NCI-H1694 treated with DMSO at 0.1 percent for 48 hours (cell line): ENCODE measurements around the gene ADGRL2.

Source experiments
- DNase-seq: peaks from one replicate; lab custom pipeline; 2025; lab: John Stamatoyannopoulos, UW

ADGRL2 gene

GRCh38 chr1:81907575-81907974, 106.8 kb downstream of the ADGRL2 start:
- no peak for DNase-seq

- DNase-seq = no peak
Observed at GRCh38 chr1:81912383-81912782, 111.6 kb downstream of the ADGRL2 start.

- no peak for DNase-seq
Observed at GRCh38 chr1:81915937-81916336, 115.2 kb downstream of the ADGRL2 start.

- no peak for DNase-seq
Observed at GRCh38 chr1:81920245-81920740, 119.6 kb downstream of the ADGRL2 start.

- no peak for DNase-seq
Observed at GRCh38 chr1:81920886-81921285, 120.2 kb downstream of the ADGRL2 start.

GRCh38 chr1:81921344-81921743, 120.6 kb downstream of the ADGRL2 start:
- no peak for DNase-seq

- DNase-seq = no peak
Observed at GRCh38 chr1:81921851-81922462, 121.2 kb downstream of the ADGRL2 start.

- DNase-seq = no peak
Observed at GRCh38 chr1:81922955-81923354, 122.2 kb downstream of the ADGRL2 start.

GRCh38 chr1:81929106-81929505, 128.4 kb downstream of the ADGRL2 start:
- DNase-seq = no peak

- DNase-seq = no peak
Observed at GRCh38 chr1:81936853-81937252, 136.1 kb downstream of the ADGRL2 start.

- no peak for DNase-seq
Observed at GRCh38 chr1:81937791-81938450, 137.2 kb downstream of the ADGRL2 start.

- peak; percentile 12 for DNase-seq
Observed at GRCh38 chr1:81948495-81948894, 147.8 kb downstream of the ADGRL2 start.

- DNase-seq = peak; percentile 35
Observed at GRCh38 chr1:81949421-81949820, 148.7 kb downstream of the ADGRL2 start.

- DNase-seq = peak; percentile 38
Observed at GRCh38 chr1:81950037-81950436, 149.3 kb downstream of the ADGRL2 start.

GRCh38 chr1:81950591-81951244, 150.0 kb downstream of the ADGRL2 start:
- peak; percentile 17 for DNase-seq

- DNase-seq = no peak
Observed at GRCh38 chr1:81954534-81955020, 153.8 kb downstream of the ADGRL2 start.

GRCh38 chr1:81967951-81968350, 167.2 kb downstream of the ADGRL2 start:
- no peak for DNase-seq

GRCh38 chr1:81970416-81970815, 169.7 kb downstream of the ADGRL2 start:
- no peak for DNase-seq

- no peak for DNase-seq
Observed at GRCh38 chr1:81974222-81974841, 173.6 kb downstream of the ADGRL2 start.

- DNase-seq = no peak
Observed at GRCh38 chr1:81974883-81975555, 174.3 kb downstream of the ADGRL2 start.

GRCh38 chr1:81976539-81976938, 175.8 kb downstream of the ADGRL2 start:
- DNase-seq = no peak

GRCh38 chr1:81978945-81979344, 178.2 kb downstream of the ADGRL2 start:
- DNase-seq = no peak
